Astrocyte of the spinal cord (primary cell): ENCODE data around the gene DHX8.

Experiments used
- DNase-seq: peaks from one replicate; pipeline ENCODE4 v3.0.0; 2011; ENCODE audit warnings: low read depth, low spot score
- H3K4me3 ChIP-seq: 2 replicates; pipeline ENCODE4 v1.5.1; 2011; ENCODE audit warnings: low read depth, mild to moderate bottlenecking, low read length, moderate library complexity
- in situ Hi-C: cut with HindIII; loops from 2 replicates; pipeline ENCODE4 v1.10.0; 2017; ENCODE audit warnings: low sequenced_read_pairs
- TF ChIP-seq, protein P1 (sequence below): IDR thresholded peaks from 2 replicates; pipeline ENCODE4 v1.5.1; 2012; ENCODE audit warnings: low read depth, mild to moderate bottlenecking, low read length, inconsistent platforms

The DHX8 gene

DNA sequence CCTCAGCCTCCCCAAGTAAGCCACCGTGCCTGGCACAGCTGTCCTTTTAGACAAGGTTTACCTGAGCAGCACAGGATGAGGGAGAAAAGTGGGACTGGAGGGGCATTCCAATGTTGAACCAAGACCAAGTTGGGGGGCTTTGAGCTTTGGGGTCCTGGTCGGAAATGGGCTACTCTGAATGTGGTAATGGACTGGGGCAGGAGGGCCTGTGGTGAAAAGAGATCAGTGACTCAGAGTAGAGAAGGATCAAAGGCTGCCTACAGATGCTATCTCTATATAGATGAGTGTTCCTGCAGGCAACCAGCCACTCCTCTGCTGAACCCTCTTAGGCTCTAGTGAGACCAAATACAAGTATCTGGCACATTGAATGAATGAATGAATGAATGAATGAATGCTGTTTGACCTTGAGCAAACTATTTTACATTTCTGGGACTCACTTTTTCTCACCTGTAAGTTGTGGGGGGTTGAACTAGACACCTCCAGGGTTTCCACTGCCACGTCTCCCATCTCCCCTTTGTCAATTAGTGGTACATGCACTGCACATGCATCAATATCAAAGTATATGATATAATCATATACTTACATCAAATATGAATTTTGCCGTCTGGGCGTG, 88.7 kb downstream of the DHX8 start:
- DNase-seq: no peak
- TF ChIP-seq, protein P1, sequence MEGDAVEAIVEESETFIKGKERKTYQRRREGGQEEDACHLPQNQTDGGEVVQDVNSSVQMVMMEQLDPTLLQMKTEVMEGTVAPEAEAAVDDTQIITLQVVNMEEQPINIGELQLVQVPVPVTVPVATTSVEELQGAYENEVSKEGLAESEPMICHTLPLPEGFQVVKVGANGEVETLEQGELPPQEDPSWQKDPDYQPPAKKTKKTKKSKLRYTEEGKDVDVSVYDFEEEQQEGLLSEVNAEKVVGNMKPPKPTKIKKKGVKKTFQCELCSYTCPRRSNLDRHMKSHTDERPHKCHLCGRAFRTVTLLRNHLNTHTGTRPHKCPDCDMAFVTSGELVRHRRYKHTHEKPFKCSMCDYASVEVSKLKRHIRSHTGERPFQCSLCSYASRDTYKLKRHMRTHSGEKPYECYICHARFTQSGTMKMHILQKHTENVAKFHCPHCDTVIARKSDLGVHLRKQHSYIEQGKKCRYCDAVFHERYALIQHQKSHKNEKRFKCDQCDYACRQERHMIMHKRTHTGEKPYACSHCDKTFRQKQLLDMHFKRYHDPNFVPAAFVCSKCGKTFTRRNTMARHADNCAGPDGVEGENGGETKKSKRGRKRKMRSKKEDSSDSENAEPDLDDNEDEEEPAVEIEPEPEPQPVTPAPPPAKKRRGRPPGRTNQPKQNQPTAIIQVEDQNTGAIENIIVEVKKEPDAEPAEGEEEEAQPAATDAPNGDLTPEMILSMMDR: no peak
- in situ Hi-C loops: no loop called here
- no peak overlapping the region for H3K4me3 ChIP-seq

DNA sequence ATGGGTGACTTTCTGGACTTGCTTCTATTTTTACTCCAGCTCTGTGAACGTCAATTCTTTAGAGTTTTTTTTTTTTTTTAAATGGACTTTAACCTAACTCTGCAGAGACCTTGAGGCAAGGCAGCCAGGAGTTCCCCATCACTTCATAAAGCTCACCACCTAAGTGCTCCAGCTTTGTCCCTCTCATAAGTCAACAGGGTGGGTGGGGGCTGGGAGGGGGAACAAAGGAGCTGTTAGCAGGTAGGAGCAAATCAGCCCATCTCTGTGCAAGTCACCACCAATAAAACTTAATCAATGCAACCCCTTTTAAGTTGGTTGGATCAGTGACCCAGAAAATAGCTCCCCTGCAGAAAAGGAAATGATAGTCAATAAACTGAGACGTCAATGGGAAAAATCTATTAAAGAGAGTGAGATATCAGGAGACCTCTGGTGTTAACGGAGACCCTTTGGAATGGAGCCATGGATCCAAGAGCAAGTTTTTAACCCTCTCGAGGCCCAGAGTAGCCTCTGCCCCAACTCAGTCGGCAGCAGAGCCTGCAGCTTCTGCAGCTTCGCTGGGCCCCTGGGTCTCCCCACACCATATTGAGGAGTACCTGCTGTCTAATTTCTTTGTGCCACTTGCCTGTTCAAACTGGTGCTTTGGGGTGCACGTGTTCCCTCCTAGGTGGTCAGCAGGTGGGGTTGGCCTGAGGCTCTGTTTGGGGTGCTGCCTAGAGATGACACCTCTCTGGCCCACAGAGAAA, 90.0 kb downstream of the DHX8 start:
- no peak for DNase-seq
- TF ChIP-seq, protein P1: no peak
- in situ Hi-C loops: no loop called here
- no peak overlapping the region for H3K4me3 ChIP-seq

DNA sequence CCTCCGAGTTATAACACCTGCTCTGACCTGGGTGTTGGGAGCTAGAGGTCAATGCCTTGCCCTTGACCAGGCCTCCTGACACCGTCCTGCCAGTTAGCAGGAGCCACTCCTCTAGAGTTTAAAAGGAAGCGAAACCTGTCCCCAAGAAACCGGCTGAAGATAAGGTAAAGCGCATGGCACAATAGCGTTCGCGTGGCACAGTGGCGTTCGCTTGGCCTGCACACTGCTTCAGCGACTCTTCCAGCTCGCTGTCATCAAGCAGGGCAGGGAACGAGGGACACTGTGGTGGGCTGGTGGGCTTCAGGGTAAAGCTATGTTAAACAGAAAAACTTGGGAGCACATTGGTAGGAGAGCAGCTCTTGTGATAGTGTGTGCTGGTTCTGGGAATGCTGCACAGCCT, 90.6 kb downstream of the DHX8 start:
- no peak for DNase-seq
- no peak overlapping the region for H3K4me3 ChIP-seq
- TF ChIP-seq, protein P1: no peak
- in situ Hi-C loops: no loop called here

DNA sequence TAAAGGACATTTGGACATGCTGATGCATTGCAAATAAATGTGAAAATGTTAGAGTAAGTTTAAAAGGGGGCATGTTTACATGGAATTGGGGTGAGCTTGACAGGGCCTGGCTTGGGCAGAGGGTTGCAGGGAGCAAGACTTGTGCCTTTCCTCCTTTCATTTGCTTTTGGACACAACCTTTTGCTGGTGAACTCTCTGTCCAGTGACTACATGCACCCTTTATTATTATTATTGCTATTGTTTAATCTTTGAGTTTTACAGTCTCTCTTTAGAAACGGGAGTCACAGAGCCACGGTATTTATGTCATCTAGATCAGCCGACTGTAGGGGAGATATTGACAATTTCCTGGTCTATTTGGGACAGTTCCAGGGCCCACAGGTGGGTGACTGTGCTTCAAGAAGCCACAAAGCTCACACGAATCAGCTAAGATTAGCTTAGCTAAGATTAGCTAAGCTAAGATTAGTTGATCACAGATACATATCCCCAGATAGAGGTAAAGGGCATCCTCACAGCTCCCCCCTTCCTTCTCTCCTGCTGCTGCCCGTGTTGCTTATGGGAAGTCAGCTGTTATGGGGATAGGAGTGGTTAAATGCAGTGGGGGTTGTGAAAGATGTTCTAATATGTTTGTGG, 91.2 kb downstream of the DHX8 start:
- DNase-seq: no peak
- in situ Hi-C loops: no loop called here
- H3K4me3 ChIP-seq: no peak overlapping the region
- TF ChIP-seq, protein P1: no peak
